ENCODE measurements around the gene RAPGEF6.

Gene RAPGEF6

DNA sequence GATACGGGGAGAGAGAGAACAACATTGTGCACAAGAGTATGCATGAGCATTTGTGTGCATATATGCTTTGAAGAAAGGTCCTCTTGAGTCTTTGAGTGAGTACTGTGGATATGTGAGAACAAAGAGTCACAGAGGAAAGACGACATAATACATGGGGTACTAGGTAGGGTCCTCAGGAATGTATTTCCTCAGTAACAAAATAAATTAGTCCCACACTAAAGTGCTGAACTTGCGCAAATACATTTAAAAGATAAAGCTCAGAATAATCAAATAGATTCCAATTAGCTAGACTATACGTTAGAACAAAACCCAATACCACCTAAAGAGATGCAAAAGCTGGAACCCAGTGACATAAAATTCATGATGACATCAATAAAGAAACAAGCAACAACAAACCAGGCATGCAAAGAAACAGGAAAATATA lies 70.8 kb downstream of the RAPGEF6 start:
- TF ChIP-seq ISL1 (CRISPR knock-in tag; IDR thresholded peaks at IDR 0.05) (no peak), RARB (CRISPR knock-in tag; IDR thresholded peaks at IDR 0.05) (no peak), ZNF565 (CRISPR knock-in tag; conservative IDR thresholded peaks at IDR 0.05; ENCODE audit: low read depth) (no peak), CSDC2 (CRISPR knock-in tag; IDR thresholded peaks at IDR 0.05) (no peak), TOX (CRISPR knock-in tag; IDR thresholded peaks at IDR 0.05; ENCODE audit: borderline replicate concordance) (no peak), ZC3H10 (CRISPR knock-in tag; IDR thresholded peaks at IDR 0.05) (no peak), ZNF70 (CRISPR knock-in tag; IDR thresholded peaks at IDR 0.05) (no peak), ZNF8 (CRISPR knock-in tag; IDR thresholded peaks at IDR 0.05) (no peak), GLIS3 (CRISPR knock-in tag; IDR thresholded peaks at IDR 0.05) (no peak), ZFP3 (CRISPR knock-in tag; IDR thresholded peaks at IDR 0.05) (no peak), ZFP30 (CRISPR knock-in tag; IDR thresholded peaks at IDR 0.05) (no peak)
- TF ChIP-seq, protein P1, sequence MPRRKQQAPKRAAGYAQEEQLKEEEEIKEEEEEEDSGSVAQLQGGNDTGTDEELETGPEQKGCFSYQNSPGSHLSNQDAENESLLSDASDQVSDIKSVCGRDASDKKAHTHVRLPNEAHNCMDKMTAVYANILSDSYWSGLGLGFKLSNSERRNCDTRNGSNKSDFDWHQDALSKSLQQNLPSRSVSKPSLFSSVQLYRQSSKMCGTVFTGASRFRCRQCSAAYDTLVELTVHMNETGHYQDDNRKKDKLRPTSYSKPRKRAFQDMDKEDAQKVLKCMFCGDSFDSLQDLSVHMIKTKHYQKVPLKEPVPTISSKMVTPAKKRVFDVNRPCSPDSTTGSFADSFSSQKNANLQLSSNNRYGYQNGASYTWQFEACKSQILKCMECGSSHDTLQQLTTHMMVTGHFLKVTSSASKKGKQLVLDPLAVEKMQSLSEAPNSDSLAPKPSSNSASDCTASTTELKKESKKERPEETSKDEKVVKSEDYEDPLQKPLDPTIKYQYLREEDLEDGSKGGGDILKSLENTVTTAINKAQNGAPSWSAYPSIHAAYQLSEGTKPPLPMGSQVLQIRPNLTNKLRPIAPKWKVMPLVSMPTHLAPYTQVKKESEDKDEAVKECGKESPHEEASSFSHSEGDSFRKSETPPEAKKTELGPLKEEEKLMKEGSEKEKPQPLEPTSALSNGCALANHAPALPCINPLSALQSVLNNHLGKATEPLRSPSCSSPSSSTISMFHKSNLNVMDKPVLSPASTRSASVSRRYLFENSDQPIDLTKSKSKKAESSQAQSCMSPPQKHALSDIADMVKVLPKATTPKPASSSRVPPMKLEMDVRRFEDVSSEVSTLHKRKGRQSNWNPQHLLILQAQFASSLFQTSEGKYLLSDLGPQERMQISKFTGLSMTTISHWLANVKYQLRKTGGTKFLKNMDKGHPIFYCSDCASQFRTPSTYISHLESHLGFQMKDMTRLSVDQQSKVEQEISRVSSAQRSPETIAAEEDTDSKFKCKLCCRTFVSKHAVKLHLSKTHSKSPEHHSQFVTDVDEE (CRISPR knock-in tag; IDR thresholded peaks at IDR 0.05): no peak
- ATAC-seq: no peak

DNA sequence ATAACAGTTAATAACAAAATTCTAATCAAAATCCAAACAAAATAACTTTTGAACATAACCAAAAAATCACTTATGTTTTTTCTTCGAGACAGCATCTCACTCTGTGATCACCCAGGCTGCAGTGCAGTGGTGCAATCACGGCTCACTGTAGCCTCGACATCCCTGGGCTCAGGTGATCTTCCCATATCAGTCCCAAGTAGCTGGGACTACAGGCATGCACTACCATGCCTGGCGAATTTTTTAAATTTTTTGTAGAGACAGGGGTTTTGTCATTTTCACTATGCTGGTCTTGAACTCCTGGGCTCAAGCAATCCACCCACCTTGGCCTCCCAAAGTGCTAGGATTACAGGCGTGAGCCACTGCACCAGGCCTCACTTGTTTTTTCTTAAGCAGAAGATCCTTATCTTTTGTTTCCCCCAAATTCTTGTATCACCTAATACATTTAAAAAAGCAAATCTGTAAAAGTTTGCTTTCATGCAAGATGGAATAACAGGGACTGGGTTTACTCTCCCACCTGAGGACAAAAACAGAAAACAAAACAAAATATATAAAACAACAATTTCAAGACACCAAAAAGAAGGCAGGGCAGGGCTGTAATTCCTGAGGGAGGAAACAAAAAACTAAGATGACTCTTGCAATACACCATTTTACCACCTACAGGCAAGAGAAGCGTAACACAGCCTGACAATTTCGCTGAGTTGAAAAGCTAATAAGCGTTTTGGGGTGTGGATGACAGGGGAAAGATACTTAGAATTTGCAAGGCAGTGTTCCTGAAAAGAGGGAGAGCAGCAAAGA lies 71.4 kb downstream of the RAPGEF6 start:
- no peak for ATAC-seq
- TF ChIP-seq, protein P2, sequence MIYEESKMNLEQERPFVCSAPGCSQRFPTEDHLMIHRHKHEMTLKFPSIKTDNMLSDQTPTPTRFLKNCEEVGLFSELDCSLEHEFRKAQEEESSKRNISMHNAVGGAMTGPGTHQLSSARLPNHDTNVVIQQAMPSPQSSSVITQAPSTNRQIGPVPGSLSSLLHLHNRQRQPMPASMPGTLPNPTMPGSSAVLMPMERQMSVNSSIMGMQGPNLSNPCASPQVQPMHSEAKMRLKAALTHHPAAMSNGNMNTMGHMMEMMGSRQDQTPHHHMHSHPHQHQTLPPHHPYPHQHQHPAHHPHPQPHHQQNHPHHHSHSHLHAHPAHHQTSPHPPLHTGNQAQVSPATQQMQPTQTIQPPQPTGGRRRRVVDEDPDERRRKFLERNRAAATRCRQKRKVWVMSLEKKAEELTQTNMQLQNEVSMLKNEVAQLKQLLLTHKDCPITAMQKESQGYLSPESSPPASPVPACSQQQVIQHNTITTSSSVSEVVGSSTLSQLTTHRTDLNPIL (CRISPR knock-in tag; IDR thresholded peaks at IDR 0.05; ENCODE audit: low read depth): no peak
- TF ChIP-seq SNAI2 (CRISPR knock-in tag; IDR thresholded peaks at IDR 0.05): no peak
- no peak for TF ChIP-seq TCF4 (CRISPR knock-in tag; IDR thresholded peaks at IDR 0.05; ENCODE audit: borderline replicate concordance)
- no peak for TF ChIP-seq GLIS3 (CRISPR knock-in tag; IDR thresholded peaks at IDR 0.05)
- TF ChIP-seq, protein P3, sequence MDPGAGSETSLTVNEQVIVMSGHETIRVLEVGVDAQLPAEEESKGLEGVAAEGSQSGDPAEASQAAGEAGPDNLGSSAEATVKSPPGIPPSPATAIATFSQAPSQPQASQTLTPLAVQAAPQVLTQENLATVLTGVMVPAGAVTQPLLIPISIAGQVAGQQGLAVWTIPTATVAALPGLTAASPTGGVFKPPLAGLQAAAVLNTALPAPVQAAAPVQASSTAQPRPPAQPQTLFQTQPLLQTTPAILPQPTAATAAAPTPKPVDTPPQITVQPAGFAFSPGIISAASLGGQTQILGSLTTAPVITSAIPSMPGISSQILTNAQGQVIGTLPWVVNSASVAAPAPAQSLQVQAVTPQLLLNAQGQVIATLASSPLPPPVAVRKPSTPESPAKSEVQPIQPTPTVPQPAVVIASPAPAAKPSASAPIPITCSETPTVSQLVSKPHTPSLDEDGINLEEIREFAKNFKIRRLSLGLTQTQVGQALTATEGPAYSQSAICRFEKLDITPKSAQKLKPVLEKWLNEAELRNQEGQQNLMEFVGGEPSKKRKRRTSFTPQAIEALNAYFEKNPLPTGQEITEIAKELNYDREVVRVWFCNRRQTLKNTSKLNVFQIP (CRISPR knock-in tag; IDR thresholded peaks at IDR 0.05; ENCODE audit: borderline replicate concordance, low read depth): no peak
- no peak for TF ChIP-seq ZNF70 (CRISPR knock-in tag; IDR thresholded peaks at IDR 0.05)
- TF ChIP-seq OSR1 (CRISPR knock-in tag; IDR thresholded peaks at IDR 0.05): no peak
- no peak for TF ChIP-seq TOX (CRISPR knock-in tag; IDR thresholded peaks at IDR 0.05; ENCODE audit: borderline replicate concordance)
- TF ChIP-seq, protein P4, sequence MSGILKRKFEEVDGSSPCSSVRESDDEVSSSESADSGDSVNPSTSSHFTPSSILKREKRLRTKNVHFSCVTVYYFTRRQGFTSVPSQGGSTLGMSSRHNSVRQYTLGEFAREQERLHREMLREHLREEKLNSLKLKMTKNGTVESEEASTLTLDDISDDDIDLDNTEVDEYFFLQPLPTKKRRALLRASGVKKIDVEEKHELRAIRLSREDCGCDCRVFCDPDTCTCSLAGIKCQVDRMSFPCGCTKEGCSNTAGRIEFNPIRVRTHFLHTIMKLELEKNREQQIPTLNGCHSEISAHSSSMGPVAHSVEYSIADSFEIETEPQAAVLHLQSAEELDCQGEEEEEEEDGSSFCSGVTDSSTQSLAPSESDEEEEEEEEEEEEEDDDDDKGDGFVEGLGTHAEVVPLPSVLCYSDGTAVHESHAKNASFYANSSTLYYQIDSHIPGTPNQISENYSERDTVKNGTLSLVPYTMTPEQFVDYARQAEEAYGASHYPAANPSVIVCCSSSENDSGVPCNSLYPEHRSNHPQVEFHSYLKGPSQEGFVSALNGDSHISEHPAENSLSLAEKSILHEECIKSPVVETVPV (CRISPR knock-in tag; IDR thresholded peaks at IDR 0.05): no peak

DNA sequence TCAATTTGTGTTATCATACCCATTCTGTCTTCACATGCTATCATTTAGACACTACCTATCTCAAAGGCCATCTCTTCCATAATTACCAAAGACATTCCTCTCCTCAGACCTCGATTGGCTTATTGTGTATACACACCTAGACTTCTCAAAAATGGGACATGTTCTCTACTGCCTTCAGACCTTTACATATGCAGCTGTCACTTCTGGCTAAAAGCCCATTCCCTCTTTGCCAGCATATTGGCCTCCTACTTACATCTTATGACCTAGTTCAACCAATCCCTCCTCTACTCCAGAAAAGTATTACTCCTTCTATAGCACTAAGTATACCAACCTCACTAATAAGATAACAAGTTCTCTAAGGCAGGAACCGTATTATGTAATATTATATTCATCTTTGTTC lies 84.4 kb downstream of the RAPGEF6 start:
- ATAC-seq: no peak
- TF ChIP-seq ZNF565 (CRISPR knock-in tag; conservative IDR thresholded peaks at IDR 0.05; ENCODE audit: low read depth) (no peak), ZFP30 (CRISPR knock-in tag; IDR thresholded peaks at IDR 0.05) (no peak), OSR1 (CRISPR knock-in tag; IDR thresholded peaks at IDR 0.05) (no peak), ZNF8 (CRISPR knock-in tag; IDR thresholded peaks at IDR 0.05) (no peak), ARNTL (CRISPR knock-in tag; IDR thresholded peaks at IDR 0.05; ENCODE audit: borderline replicate concordance, low read depth) (no peak), RARB (CRISPR knock-in tag; IDR thresholded peaks at IDR 0.05) (no peak), ZFP3 (CRISPR knock-in tag; IDR thresholded peaks at IDR 0.05) (no peak), ESRRG (CRISPR knock-in tag; IDR thresholded peaks at IDR 0.05) (no peak), SNAI2 (CRISPR knock-in tag; IDR thresholded peaks at IDR 0.05) (no peak), TOX (CRISPR knock-in tag; IDR thresholded peaks at IDR 0.05; ENCODE audit: borderline replicate concordance) (no peak), CSDC2 (CRISPR knock-in tag; IDR thresholded peaks at IDR 0.05) (no peak)
- TF ChIP-seq, protein P3 (CRISPR knock-in tag; IDR thresholded peaks at IDR 0.05; ENCODE audit: borderline replicate concordance, low read depth): no peak
- TF ChIP-seq, protein P4 (CRISPR knock-in tag; IDR thresholded peaks at IDR 0.05): no peak
